ENCODE measurements around the gene EHD3.

DNA sequence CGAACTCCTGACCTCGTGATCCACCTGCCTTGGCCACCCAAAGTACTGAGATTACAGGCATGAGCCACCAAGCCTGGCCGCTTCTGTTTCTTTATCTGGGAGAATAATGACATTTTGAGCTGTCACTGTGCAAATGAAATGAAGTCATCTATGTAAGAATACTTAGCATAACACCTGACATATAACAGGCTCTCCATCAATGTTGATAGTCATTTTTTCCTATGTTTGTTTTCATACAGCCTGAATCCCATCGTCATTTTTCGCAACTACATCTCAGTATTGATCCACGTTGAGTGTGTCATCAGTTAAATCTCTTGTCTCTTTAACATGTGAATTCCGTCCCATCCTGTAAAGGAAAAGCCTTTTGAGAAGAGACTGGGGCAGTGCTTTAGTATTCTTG lies 10.2 kb upstream of the EHD3 start:
- TF ChIP-seq, protein P1, sequence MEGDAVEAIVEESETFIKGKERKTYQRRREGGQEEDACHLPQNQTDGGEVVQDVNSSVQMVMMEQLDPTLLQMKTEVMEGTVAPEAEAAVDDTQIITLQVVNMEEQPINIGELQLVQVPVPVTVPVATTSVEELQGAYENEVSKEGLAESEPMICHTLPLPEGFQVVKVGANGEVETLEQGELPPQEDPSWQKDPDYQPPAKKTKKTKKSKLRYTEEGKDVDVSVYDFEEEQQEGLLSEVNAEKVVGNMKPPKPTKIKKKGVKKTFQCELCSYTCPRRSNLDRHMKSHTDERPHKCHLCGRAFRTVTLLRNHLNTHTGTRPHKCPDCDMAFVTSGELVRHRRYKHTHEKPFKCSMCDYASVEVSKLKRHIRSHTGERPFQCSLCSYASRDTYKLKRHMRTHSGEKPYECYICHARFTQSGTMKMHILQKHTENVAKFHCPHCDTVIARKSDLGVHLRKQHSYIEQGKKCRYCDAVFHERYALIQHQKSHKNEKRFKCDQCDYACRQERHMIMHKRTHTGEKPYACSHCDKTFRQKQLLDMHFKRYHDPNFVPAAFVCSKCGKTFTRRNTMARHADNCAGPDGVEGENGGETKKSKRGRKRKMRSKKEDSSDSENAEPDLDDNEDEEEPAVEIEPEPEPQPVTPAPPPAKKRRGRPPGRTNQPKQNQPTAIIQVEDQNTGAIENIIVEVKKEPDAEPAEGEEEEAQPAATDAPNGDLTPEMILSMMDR (IDR thresholded peaks at IDR 0.05; ENCODE audit: insufficient read depth, low read length, poor library complexity, severe bottlenecking): no peak
- TF ChIP-seq EZH2phosphoT487 (conservative IDR thresholded peaks at IDR 0.05; ENCODE audit: low read length): no peak

Measured in SU-DHL-6 (cell line).